Erythroblast (primary cell): Measurements from ENCODE around the gene MTR.

Experiments
- GATA1 ChIP-seq: IDR thresholded peaks from 2 replicates; pipeline ENCODE4 v1.6.1; 2011; ENCODE audit warnings: low read depth, mild to moderate bottlenecking, control low read depth, low read length, moderate library complexity
- POLR2A ChIP-seq: IDR thresholded peaks from 2 replicates; pipeline ENCODE4 v1.6.1; 2011; ENCODE audit warnings: mild to moderate bottlenecking, low read length

DNA sequence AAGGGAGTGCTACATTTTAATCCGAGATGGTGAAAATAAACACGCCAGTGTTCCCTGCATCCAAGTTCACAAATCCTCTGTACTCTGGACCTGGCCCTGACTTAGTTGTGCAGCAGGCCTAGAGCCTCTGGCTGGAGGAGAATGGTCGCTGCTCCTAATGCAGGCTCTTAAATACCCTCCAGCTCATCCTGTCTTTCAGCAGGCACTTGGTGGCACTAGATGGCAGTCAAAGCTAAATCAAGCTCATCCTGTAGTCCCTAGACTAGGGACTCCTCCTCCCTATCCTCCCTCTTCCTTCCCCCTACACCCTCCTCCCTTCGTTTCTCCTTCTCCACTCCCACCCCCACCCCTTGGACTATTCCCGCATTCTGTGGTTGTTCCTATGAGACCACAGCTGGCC lies 41.6 kb upstream of the MTR start:
- TF ChIP-seq POLR2A (no peak), GATA1 (no peak)
